Mesothelial cell of epicardium (in vitro differentiated cells): Measurements from ENCODE around the gene CBLC. TPM values are rescaled to one million over a fixed set of nuclear protein-coding genes. Genes with fewer than 3 reads are reported as not detected.

Experiments
- DNase-seq, 2 experiments: peaks; one replicate each; pipeline ENCODE4 v3.0.0; 2021; ENCODE audit warnings: low spot score in 2 of 2; ENCODE audit not compliant: unreplicated experiment in 2 of 2
- H3K27ac Mint-ChIP-seq: 2 replicates; pipeline ENCODE4 v1.8.0; 2021; ENCODE audit warnings: mixed read lengths
- H3K27me3 Mint-ChIP-seq: 2 replicates; pipeline ENCODE4 v1.8.0; 2021; ENCODE audit warnings: low read depth, mixed read lengths
- H3K36me3 Mint-ChIP-seq: 2 replicates; pipeline ENCODE4 v1.8.0; 2021; ENCODE audit warnings: mixed read lengths
- H3K4me1 Mint-ChIP-seq: 2 replicates; pipeline ENCODE4 v1.8.0; 2021; ENCODE audit warnings: mixed read lengths
- H3K4me3 Mint-ChIP-seq: 2 replicates; pipeline ENCODE4 v1.8.0; 2021; ENCODE audit warnings: mild to moderate bottlenecking, moderate library complexity, mixed read lengths
- H3K9me3 Mint-ChIP-seq: 2 replicates; pipeline ENCODE4 v1.8.0; 2021; ENCODE audit warnings: mixed read lengths
- total RNA-seq: library from RNA; stranded (reverse); gene quantifications from 3 replicates; pipeline ENCODE4 v1.2.1, GENCODE V29; 2021
- TF ChIP-seq, protein P1 (sequence below): fragments of 200-600 bp; sonication (generic); IDR thresholded peaks from one replicate; pipeline ENCODE4 v1.5.0; 2021; ENCODE audit warnings: antibody characterized with exemption; ENCODE audit not compliant: unreplicated experiment

Gene CBLC
- total RNA-seq, 1 donor from 2014 or later = 8.8 TPM

GRCh38 chr19:44732235-44733014 lies 45.3 kb upstream of the CBLC start:
- H3K9me3 Mint-ChIP-seq = no peaks in the 10 kb centered on the region
- no peaks in the 10 kb centered on the region for H3K36me3 Mint-ChIP-seq
- H3K27me3 Mint-ChIP-seq = peaks cover 2% of the 10 kb centered on the region
- no peak overlapping the region for H3K27ac Mint-ChIP-seq
- TF ChIP-seq, protein P1, sequence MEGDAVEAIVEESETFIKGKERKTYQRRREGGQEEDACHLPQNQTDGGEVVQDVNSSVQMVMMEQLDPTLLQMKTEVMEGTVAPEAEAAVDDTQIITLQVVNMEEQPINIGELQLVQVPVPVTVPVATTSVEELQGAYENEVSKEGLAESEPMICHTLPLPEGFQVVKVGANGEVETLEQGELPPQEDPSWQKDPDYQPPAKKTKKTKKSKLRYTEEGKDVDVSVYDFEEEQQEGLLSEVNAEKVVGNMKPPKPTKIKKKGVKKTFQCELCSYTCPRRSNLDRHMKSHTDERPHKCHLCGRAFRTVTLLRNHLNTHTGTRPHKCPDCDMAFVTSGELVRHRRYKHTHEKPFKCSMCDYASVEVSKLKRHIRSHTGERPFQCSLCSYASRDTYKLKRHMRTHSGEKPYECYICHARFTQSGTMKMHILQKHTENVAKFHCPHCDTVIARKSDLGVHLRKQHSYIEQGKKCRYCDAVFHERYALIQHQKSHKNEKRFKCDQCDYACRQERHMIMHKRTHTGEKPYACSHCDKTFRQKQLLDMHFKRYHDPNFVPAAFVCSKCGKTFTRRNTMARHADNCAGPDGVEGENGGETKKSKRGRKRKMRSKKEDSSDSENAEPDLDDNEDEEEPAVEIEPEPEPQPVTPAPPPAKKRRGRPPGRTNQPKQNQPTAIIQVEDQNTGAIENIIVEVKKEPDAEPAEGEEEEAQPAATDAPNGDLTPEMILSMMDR = no peak
- H3K4me1 Mint-ChIP-seq = no peaks in the 10 kb centered on the region
- H3K4me3 Mint-ChIP-seq = no peak overlapping the region
- DNase-seq = no peak

DNA sequence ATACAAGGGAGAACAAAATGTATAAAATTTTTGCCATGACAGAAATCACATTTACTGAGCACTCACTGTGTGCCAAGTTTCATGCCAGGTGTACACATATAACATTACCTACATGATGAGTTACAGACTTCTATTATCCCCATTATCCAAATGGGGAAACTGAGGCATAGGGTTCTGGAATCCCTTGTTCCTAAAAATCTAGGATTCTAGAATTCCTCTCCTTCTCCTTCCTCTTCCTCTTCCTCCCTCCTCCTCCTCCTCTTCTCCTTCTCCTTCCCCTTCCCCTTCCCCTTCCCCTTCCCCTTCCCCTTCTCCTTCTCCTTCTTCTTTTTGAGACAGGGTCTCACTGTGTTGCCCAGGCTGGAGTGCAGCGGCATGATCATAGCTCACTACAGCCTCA lies 43.3 kb upstream of the CBLC start:
- Mint-ChIP-seq H3K27ac (no peak overlapping the region), H3K36me3 (no peaks in the 10 kb centered on the region), H3K4me3 (no peak overlapping the region), H3K9me3 (no peaks in the 10 kb centered on the region), H3K27me3 (peaks cover 9% of the 10 kb centered on the region), H3K4me1 (no peaks in the 10 kb centered on the region)
- DNase-seq = no peak
- TF ChIP-seq, protein P1 = no peak

DNA sequence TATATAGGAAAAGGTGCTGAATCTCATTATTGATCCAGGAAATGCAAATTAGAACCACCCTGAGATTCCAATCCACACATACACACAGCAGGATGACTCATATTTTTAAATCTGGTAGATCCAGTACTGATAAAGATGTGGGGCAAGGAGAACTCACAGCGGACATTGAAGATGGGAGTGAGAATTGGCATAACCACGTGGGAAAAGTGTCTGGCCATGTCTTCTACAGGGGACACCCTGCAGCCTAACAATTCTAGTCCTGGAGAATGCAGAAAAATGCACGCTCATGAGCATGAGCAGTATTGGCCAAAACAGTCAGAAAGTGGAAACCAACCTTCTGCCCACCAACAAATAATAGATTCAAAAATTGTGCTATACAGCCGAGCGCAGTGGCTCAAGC lies 42.7 kb upstream of the CBLC start:
- Mint-ChIP-seq H3K27me3 (peaks cover 9% of the 10 kb centered on the region), H3K4me1 (no peaks in the 10 kb centered on the region), H3K9me3 (no peaks in the 10 kb centered on the region), H3K27ac (no peak overlapping the region), H3K36me3 (no peaks in the 10 kb centered on the region), H3K4me3 (no peak overlapping the region)
- DNase-seq = no peak
- TF ChIP-seq, protein P1 = no peak

DNA sequence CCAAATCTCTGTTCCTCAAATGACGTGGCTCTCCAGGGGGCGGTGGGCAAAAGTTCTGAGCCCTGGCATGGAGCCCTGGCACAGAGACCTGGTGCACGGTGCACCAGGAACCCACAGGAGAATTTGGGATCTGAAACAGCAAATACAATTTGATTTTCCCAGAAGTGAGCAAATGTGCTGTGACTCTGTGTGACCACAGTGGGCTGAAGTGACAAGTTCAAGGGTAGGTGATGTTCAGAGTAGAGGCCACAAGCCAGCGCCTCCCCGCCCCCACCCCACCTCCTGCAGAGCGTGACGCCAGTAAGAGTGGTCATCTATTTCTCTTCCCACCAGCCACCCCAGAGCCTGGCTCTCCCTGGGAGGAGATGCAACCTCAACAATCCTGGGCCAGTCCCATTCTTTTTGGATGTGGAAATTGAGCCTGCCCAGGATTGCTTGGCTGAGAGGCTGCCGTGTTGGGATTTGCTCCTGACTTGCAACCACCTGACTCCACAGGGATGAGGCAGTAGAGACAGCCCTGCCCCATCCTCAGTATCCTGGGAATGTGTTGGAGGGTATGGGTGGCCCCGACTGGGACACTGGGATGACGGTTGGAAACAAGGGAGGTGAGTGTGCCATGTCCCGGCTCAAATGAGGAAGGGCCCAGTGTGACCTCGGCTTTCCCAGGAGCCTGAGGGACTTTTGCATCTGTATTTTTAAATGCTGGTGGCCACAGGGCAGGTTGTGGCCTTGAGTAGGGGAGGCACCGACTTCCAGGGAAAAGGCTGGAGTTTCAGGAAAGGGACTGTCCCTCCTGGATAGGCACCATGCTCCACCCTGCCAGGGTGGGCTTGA lies 40.2 kb upstream of the CBLC start:
- Mint-ChIP-seq H3K36me3 (no peaks in the 10 kb centered on the region), H3K4me3 (no peak overlapping the region), H3K27ac (no peak overlapping the region), H3K4me1 (peaks cover 9% of the 10 kb centered on the region), H3K9me3 (no peaks in the 10 kb centered on the region), H3K27me3 (peaks cover 9% of the 10 kb centered on the region)
- TF ChIP-seq, protein P1 = no peak
- no peak for DNase-seq

DNA sequence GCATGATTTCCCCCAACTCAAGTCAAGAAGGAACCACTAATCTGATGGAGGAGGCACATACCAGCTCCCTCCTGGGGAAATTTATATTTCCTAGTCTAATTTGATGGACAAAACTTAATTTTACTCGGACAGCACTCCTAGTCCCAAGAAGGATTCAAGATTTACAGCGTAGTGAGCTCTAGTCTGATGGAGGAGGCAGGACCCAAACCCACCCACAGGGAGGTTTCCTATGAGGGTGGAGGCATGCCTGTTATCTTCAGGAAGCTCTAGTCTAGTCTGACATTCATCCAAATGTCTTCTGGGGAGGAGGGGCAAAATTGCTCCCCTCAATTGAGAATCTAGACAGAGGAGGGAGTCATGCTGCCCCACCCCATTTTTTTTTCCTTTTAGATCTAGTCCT lies 39.6 kb upstream of the CBLC start:
- no peak for DNase-seq
- Mint-ChIP-seq H3K27me3 (peaks cover 9% of the 10 kb centered on the region), H3K4me3 (no peak overlapping the region), H3K9me3 (no peaks in the 10 kb centered on the region), H3K4me1 (peaks cover 16% of the 10 kb centered on the region), H3K36me3 (no peaks in the 10 kb centered on the region), H3K27ac (no peak overlapping the region)
- TF ChIP-seq, protein P1 = no peak
